ENCODE results near the gene NR2F1. TPM values are rescaled to one million over a fixed set of nuclear protein-coding genes. Genes with fewer than 3 reads are reported as not detected.

Gene NR2F1
- total RNA-seq, 4 donors from 2014 or later: 29.4 to 111 (median 37.8) TPM

- H3K27ac ChIP-seq: peak overlapping the region in 1 of 4 donors; percentile 31
- ATAC-seq: no peak
- TF ChIP-seq CTCF (IDR thresholded peaks at IDR 0.05): no peak
- no peak for TF ChIP-seq POLR2A (IDR thresholded peaks at IDR 0.05)
- H3K4me1 ChIP-seq: peaks cover 0 to 52% (median 0%) of the 10 kb centered on the region in 3 donors
- 56 to 83% methylated on average over 2 to 3 of the region's 4 CpGs for WGBS, 2 donors (ENCODE audit: low coverage in 1 of 2)
- peaks cover 0 to 37% of the 10 kb centered on the region in 2 donors for H3K36me3 ChIP-seq
- H3K4me3 ChIP-seq: no peak overlapping the region
- H3K9me3 ChIP-seq: no peaks in the 10 kb centered on the region
- H3K27me3 ChIP-seq: peaks cover 15% of the 10 kb centered on the region
Observed at GRCh38 chr5:93591323-93591945, 8.4 kb downstream of the NR2F1 start.

GRCh38 chr5:93592883-93593282 lies 9.9 kb downstream of the NR2F1 start:
- Histone ChIP-seq H3K4me1 (peaks cover 0 to 38% (median 0%) of the 10 kb centered on the region in 3 donors), H3K36me3 (peaks cover 0 to 37% of the 10 kb centered on the region in 2 donors), H3K4me3 (no peak overlapping the region), H3K27ac (no peak overlapping the region), H3K9me3 (no peaks in the 10 kb centered on the region), H3K27me3 (peaks cover 14% of the 10 kb centered on the region)
- 78 to 80% methylated on average over 1 to 3 of the region's 5 CpGs for WGBS, 2 donors (ENCODE audit: low coverage in 1 of 2)
- ATAC-seq: no peak
- no peak for TF ChIP-seq CTCF (IDR thresholded peaks at IDR 0.05)
- TF ChIP-seq EP300 (IDR thresholded peaks at IDR 0.05): no peak
- TF ChIP-seq POLR2A (IDR thresholded peaks at IDR 0.05): no peak
- no peak for TF ChIP-seq POLR2AphosphoS5 (IDR thresholded peaks at IDR 0.05)

- no peak for ATAC-seq
- Histone ChIP-seq H3K9me3 (no peaks in the 10 kb centered on the region), H3K4me3 (no peak overlapping the region), H3K4me1 (peaks cover 0 to 32% (median 0%) of the 10 kb centered on the region in 3 donors), H3K27ac (peak overlapping the region in 2 of 4 donors; percentile 25 to 45), H3K27me3 (peaks cover 11% of the 10 kb centered on the region), H3K36me3 (peaks cover 0 to 37% of the 10 kb centered on the region in 2 donors)
- WGBS, 2 donors (ENCODE audit: low coverage in 1 of 2): 40 to 88% methylated on average over 1 to 15 of the region's 30 CpGs
- TF ChIP-seq POLR2A (IDR thresholded peaks at IDR 0.05): no peak
- TF ChIP-seq POLR2AphosphoS5 (IDR thresholded peaks at IDR 0.05): no peak
- no peak for TF ChIP-seq CTCF (IDR thresholded peaks at IDR 0.05)
- TF ChIP-seq EP300 (IDR thresholded peaks at IDR 0.05): no peak
Observed at GRCh38 chr5:93593476-93594131, 10.6 kb downstream of the NR2F1 start.

- H3K4me1 ChIP-seq: peaks cover 0 to 20% (median 0%) of the 10 kb centered on the region in 3 donors
- H3K4me3 ChIP-seq: no peak overlapping the region
- peaks cover 0 to 37% of the 10 kb centered on the region in 2 donors for H3K36me3 ChIP-seq
- TF ChIP-seq CTCF (IDR thresholded peaks at IDR 0.05) (no peak), POLR2A (IDR thresholded peaks at IDR 0.05) (no peak), EP300 (IDR thresholded peaks at IDR 0.05) (no peak), POLR2AphosphoS5 (IDR thresholded peaks at IDR 0.05) (no peak)
- 39 to 76% methylated on average over 7 to 13 of the region's 37 CpGs for WGBS, 2 donors (ENCODE audit: low coverage in 1 of 2)
- H3K27ac ChIP-seq: peak overlapping the region in 3 of 4 donors; percentile 10 to 64 (median 10)
- peaks cover 11% of the 10 kb centered on the region for H3K27me3 ChIP-seq
- no peaks in the 10 kb centered on the region for H3K9me3 ChIP-seq
- ATAC-seq: no peak
Observed at GRCh38 chr5:93594591-93595419, 11.8 kb downstream of the NR2F1 start.

Measured in gastroesophageal sphincter (tissue), 4 donors.